AG10803 (cell line): ENCODE measurements around the gene SMCO2.
A peak's percentile ranks its signal among the peaks of the same experiment; 100 is the strongest.

ENCODE experiments used
- DNase-seq: peaks from one replicate; pipeline ENCODE4 v3.0.0; 2010; ENCODE audit warnings: low read depth
- H3K4me3 ChIP-seq: 2 replicates; pipeline ENCODE4 v1.5.1; 2011; ENCODE audit warnings: mild to moderate bottlenecking, low read length, control low read depth
- CTCF ChIP-seq: conservative IDR thresholded peaks from 2 replicates; pipeline ENCODE4 v1.5.1; 2011; ENCODE audit warnings: mild to moderate bottlenecking, low read length, control low read depth, inconsistent platforms

SMCO2 gene

GRCh38 chr12:27451036-27451825 is 4.7 kb downstream of the SMCO2 start:
- no peak for DNase-seq
- no peak for TF ChIP-seq CTCF
- H3K4me3 ChIP-seq = no peak overlapping the region

GRCh38 chr12:27453421-27453820 is 6.9 kb downstream of the SMCO2 start:
- TF ChIP-seq CTCF = no peak
- DNase-seq = no peak
- H3K4me3 ChIP-seq = no peak overlapping the region

DNA sequence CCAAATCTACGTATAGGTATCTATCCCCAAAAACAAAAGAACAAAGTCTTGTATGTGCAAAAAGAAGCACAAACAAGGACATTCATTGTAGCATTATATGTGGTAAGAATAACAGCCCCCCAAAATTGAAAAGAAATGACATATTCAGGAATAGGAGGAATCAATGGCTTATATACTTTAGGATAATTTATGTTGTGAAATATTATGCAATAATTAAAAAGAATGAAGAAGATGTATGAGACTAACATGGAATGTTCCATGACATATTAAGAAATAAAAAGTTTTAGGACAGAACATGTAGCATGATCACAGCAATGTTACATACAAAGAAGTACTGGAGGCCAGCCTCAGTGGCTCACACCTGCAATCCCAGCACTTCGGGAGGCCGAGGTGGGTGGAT is 9.1 kb downstream of the SMCO2 start:
- TF ChIP-seq CTCF = no peak
- no peak overlapping the region for H3K4me3 ChIP-seq
- no peak for DNase-seq

GRCh38 chr12:27456618-27457017 is 10.1 kb downstream of the SMCO2 start:
- H3K4me3 ChIP-seq = no peak overlapping the region
- DNase-seq = no peak
- TF ChIP-seq CTCF = no peak

DNA sequence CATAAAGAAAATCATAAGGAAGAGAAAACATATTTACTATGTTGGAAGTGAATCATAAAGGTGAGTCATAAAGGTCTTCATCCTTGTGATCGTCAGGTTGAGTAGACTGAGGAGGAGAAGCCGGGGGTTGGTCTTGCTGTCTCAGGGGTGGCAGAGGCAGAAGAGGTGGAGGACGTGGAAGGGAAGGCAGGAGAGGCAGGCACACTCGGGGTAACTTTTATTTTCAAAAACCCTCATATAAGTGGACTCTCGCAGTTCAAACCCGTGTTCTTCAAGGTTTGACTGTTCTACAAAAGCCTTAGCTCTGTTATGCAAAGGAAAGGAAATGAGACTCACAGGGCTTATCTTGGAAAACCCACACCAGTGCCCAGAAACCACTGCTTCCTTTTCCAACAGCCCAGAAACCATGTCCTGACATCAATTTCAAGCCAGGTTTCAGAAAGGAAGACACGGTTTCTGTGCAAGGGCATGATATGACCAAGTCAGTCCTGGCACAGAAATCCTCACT is 14.0 kb downstream of the SMCO2 start:
- no peak for TF ChIP-seq CTCF
- no peak overlapping the region for H3K4me3 ChIP-seq
- DNase-seq = no peak

DNA sequence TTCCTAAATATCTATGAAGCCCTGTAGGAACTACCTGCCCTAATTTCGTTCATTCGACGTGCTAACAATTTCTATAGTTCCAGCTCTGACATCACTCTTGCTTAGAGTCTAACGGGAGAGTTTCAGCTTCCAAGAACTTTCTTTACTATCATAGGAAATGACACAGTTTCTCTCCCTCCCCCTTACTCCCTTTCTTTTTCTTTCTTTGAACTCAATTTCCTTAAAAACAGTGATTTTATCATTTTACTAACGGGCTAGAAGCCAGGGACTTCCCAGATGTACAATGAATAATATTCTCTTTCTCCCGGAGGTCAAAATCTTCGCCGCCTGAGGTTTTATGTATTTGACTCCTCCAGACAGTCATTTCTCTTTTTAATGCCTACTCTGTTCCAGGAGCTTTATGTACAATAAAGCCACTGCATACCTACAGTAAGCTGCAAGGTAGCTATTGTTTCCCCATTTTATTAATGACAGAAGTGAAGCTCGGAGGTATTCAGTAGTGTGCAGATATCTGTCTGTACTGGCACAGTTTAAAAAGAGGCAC is 15.7 kb downstream of the SMCO2 start:
- TF ChIP-seq CTCF = no peak
- DNase-seq = peak; percentile 31
- H3K4me3 ChIP-seq = no peak overlapping the region

DNA sequence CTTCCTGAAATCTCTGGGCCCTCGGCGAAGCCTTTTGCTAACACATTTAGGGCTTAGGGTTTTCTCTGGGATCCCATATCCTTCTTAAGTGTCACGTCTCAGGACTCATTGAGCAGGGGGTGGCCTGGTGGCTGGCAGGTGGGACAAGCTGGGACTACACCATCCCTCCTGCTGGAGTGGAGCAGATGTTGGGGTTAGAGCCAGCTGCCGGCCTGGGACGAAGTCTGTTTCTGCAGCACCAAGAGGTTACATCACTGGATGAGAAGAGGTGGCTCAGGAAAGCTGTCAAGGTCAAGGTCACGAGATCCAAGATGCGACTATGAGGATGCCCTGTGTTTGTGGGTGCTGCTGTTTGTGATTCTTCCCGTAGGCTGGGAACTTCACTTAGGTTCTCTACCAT is 16.3 kb downstream of the SMCO2 start:
- TF ChIP-seq CTCF = no peak
- H3K4me3 ChIP-seq = no peak overlapping the region
- DNase-seq = no peak
